Activated naive CD4-positive, alpha-beta T cell treated with anti-CD3 and anti-CD28 coated beads, Interleukin-2, amount 50 U/mL, for 72 hours (primary cell): ENCODE data around the gene L3MBTL4. TPM values are rescaled to one million over a fixed set of nuclear protein-coding genes. Genes with fewer than 3 reads are reported as not detected.
"Not testable (repeated sequence)": the region's sequence is repeated elsewhere in the genome, so short reads cannot be mapped to it uniquely, and the experiment has no call there.

ENCODE experiments used
- ATAC-seq, 2 donors: fragments of 150-1000 bp; cut with Tn5 transposase; 2 replicates each; pipeline ENCODE4 v1.10.0; 2021; ENCODE audit warnings: mild to moderate bottlenecking in 2 of 2, moderate library complexity in 2 of 2
- DNase-seq, 2 donors: peaks; one replicate each; pipeline ENCODE4 v3.0.0; 2021 to 2022; ENCODE audit warnings: low spot score in 2 of 2
- H3K27ac Mint-ChIP-seq, 2 donors: one replicate each; pipeline ENCODE4 v1.8.0; 2022; ENCODE audit warnings: mild to moderate bottlenecking in 2 of 2, mixed read lengths in 2 of 2
- H3K36me3 Mint-ChIP-seq, 2 donors: one replicate each; pipeline ENCODE4 v1.8.0; 2022; ENCODE audit warnings: mixed read lengths in 2 of 2
- H3K9me3 Mint-ChIP-seq, 2 donors: one replicate each; pipeline ENCODE4 v1.8.0; 2022; ENCODE audit warnings: mixed read lengths in 2 of 2
- total RNA-seq, 2 donors: library from RNA; stranded (reverse); gene quantifications; one replicate each; pipeline ENCODE4 v1.2.3, GENCODE V29; 2022

Gene L3MBTL4
- total RNA-seq, 2 donors from 2014 or later = 0.10 to 0.55 TPM

DNA sequence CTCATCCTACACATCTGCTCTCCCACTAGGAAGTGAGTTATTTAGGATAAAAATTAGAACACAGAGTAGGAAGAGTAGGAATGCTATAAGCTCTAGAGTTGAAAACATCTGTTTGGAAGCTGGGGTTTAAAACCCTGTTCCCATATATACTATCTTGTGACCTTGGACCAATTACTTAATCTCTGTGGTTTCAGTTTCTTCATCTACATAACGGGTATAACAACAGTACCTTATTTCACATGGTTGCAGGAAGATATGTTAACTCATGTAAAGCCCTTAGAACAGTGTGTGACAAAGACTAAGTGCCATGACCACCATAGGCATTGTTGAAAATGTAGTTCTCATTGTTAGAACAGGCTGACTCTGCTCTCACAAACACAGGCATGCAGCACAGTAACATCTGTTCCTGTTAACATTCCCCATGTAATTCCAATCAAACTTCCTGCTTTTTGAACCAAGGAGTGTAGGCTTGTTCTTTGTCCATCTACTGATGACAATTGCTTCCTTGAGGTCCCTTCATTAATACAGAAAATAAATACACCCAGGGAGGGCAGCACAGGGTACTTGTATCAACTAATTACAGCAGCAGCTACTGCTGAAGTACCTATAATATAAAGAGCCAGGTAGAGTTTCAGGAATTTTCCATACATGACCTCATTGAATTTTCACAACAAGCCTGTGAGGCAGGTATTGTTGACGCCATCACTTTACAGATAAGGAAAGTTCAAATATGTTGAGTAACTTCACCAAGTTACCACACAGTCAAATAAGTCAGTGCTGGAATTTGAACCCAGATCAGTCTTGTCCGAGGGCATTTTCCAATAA, 204.2 kb downstream of the L3MBTL4 start:
- ATAC-seq (no peak), DNase-seq (no peak)
- no peaks in the 10 kb centered on the region for H3K36me3 Mint-ChIP-seq
- H3K9me3 Mint-ChIP-seq = peaks cover 0 to 4% of the 10 kb centered on the region in 2 donors
- H3K27ac Mint-ChIP-seq = no peak overlapping the region

DNA sequence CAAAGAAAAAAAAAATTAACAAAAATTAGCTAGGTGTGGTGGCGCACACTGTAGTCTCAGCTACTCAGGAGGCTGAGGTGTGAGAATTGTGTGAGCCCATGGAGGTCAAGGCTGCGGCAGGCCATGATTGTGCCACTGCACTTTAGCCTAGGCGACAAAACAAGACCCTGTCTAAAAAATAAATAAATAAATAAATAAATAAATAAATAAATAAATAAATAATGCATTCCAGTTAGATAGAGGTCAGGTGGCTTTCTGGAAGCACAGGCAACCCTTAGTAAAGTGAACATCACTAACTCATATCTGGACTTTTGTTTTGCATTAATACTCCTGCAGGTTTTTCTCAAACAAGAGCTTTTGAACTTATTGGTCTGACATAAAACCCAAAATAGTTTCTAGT, 206.8 kb downstream of the L3MBTL4 start:
- H3K36me3 Mint-ChIP-seq = no peaks in the 10 kb centered on the region
- ATAC-seq (no peak), DNase-seq (no peak)
- H3K9me3 Mint-ChIP-seq = peaks cover 0 to 4% of the 10 kb centered on the region in 2 donors
- H3K27ac Mint-ChIP-seq = no peak overlapping the region

DNA sequence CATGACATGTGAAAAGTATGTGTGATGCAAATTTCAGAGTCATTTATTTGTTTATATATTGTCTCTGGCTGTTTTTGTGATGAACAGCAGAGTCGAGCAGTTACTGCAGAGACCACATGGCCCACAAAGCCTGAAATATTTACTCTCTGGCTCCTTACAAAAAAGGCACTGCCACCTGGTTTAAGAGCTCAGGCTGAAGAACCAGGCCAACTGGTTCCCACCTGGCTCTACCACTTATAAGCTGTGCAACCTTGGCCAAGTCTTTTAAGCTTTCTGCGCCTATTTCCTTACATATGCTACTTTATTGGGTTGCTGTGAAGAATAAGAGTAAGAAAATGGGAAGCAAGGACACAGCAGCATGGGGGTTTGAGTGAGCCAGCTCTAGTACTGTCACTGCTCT, 207.6 kb downstream of the L3MBTL4 start:
- Mint-ChIP-seq H3K27ac (no peak overlapping the region), H3K36me3 (no peaks in the 10 kb centered on the region), H3K9me3 (peaks cover 0 to 4% of the 10 kb centered on the region in 2 donors)
- no peak for ATAC-seq
- DNase-seq = no peak

DNA sequence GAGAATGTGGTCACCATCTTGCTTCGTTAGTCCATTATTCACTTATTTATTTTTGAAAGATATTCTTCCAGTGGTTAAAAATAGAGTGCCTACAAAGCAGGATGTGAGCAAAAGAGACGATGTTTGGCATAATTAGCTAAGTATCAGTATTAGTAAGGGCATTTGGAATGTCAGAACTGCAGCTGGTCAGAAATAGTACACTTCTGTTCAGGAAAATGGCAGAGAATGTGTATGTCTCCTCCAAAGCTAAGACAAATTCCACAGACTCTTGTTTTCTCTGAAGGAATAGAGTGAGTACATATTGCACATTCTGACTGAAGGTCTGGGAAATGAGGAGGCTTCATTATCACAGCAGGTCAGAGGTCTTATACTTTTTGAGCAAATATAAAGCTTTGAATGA, 209.0 kb downstream of the L3MBTL4 start:
- Mint-ChIP-seq H3K36me3 (no peaks in the 10 kb centered on the region), H3K9me3 (peaks cover 0 to 4% of the 10 kb centered on the region in 2 donors), H3K27ac (no peak overlapping the region)
- DNase-seq = no peak
- no peak for ATAC-seq

DNA sequence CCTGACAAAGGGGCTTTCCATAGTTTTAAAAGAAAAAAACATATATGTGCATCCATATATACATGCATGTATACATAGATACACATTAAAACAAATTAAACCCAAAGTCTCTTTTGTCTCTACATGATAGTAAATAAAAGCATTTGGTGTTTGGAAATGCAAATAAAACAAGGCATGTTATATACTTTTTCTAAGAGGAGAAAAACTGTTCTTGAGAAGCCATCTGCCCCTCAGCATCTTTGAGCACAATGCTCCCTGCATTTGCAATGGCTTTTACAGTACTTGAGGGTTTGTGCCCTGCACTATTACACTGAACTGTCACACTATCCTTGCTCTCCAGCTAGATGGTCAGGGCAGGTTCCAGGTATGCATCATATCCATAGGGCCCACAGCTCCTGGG, 210.2 kb downstream of the L3MBTL4 start:
- no peak for ATAC-seq
- no peaks in the 10 kb centered on the region for H3K36me3 Mint-ChIP-seq

DNA sequence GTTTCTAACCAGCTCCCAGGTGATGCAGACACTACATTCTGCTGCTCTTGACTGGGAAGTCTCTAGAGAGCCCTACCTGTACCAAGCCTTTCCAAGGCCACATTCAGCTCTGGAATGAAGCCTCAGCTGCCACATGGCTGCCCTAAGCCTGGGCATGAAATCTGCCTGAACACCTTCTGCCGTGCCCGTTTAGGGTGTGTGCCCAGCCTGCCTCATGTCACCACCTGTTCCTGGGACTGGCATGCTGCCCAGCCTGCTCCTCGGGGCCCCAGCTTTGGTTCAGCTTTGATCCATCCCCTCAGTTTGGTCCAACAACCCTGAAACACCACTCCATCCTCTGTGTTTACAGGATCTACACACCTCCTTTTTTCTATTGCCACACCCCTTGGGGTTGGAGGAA, 210.9 kb downstream of the L3MBTL4 start:
- ATAC-seq (no peak), DNase-seq (no peak)
- H3K9me3 Mint-ChIP-seq = peaks cover 0 to under 1% of the 10 kb centered on the region in 2 donors
- no peak overlapping the region for H3K27ac Mint-ChIP-seq
- H3K36me3 Mint-ChIP-seq = no peaks in the 10 kb centered on the region

More for the DNA sequence above, 210.2 kb downstream of the L3MBTL4 start:
- no peak for DNase-seq
- H3K9me3 Mint-ChIP-seq = peaks cover 0 to 4% of the 10 kb centered on the region in 2 donors
- no peak overlapping the region for H3K27ac Mint-ChIP-seq

DNA sequence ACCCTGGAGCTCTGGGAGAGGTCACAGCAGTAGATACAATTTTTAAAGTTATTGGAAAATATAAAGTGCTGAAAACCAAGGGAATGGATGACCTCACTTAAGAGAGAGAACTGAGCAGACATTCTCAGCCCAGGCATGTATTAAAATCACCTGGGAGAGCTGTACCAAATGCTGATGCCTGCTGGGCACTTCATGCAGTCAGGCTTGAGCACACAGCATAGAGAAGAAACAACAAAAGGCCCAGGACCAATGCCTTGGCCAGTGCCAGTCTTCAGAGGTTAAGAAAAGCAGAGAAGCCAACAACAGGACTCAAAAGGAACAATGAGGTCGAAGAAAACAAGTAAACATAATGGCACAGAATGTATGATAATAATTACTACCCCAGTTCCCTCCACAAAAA, 211.8 kb downstream of the L3MBTL4 start:
- H3K27ac Mint-ChIP-seq = no peak overlapping the region
- no peaks in the 10 kb centered on the region for H3K9me3 Mint-ChIP-seq
- DNase-seq = no peak
- ATAC-seq = no peak
- H3K36me3 Mint-ChIP-seq = peaks cover 0 to 6% of the 10 kb centered on the region in 2 donors

DNA sequence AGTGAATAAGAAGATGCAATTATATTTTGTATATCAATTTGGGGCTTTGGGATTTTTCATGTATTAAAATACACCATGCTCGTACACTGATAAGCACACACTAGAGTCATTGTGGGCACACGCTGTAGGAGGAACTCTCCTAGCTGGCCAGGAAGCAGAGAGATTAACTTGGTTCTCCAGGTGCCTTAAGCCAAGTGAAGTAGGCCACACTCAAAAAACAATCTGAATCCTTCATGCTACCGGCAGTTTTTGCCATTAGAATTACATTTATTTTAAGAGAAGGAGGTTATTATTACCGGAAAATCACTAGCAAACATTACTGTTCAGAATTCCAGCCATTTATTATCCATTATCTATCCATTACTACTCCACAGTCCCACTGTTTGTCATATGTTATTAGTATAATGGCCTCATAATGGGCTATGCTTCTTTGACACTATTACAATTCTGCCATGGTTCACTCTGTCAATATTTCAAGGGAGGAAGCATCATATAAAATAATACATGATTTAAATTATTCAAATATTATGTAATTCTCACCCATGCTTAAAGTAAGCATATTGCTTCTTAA, 214.4 kb downstream of the L3MBTL4 start:
- peaks cover 0 to 4% of the 10 kb centered on the region in 2 donors for H3K9me3 Mint-ChIP-seq
- DNase-seq = no peak
- no peak overlapping the region for H3K27ac Mint-ChIP-seq
- peaks cover 0 to 6% of the 10 kb centered on the region in 2 donors for H3K36me3 Mint-ChIP-seq
- ATAC-seq = no peak

DNA sequence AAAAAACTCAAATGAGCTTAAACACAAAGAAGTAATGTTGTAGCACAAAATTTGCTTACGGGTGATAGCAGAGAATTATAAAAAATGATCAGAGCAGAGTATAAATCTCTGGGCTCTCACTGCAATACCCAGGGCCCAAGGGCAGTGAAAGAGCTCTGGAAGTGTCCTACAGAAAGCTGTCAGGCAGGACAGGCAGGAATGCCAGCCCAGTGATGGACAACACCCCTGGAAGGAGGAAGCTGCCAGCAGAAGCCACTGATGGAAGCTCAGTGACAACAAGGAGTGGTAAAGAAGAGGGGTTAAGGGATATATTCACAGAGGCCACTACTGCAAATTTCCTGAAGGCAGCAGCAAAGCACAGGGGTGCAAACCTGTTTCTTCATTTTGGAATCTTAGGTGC, 214.9 kb downstream of the L3MBTL4 start:
- peaks cover 0 to 6% of the 10 kb centered on the region in 2 donors for H3K36me3 Mint-ChIP-seq
- H3K9me3 Mint-ChIP-seq = peaks cover 0 to 4% of the 10 kb centered on the region in 2 donors
- DNase-seq (no peak), ATAC-seq (no peak)
- no peak overlapping the region for H3K27ac Mint-ChIP-seq

DNA sequence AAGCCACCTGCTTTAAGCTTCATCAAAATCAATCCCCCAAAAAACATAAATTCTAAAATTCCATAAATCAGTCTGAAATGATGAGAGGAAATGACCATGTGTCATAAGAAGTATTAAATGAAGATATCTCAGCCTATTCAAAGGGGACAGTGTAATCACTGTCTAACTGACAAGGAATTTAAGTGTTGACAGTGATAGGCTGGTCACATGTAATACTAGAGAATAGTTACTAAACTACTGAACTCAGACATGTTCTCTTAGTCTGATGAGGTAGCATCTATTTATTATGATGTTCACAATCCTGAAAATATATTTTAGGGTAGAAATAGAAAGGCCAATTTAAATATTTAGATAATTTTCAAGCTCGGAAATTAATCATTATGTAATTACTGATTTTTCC, 216.1 kb downstream of the L3MBTL4 start:
- Mint-ChIP-seq H3K36me3 (peaks cover 0 to 6% of the 10 kb centered on the region in 2 donors), H3K27ac (no peak overlapping the region), H3K9me3 (peaks cover 0 to 4% of the 10 kb centered on the region in 2 donors)
- ATAC-seq (no peak), DNase-seq (no peak)

DNA sequence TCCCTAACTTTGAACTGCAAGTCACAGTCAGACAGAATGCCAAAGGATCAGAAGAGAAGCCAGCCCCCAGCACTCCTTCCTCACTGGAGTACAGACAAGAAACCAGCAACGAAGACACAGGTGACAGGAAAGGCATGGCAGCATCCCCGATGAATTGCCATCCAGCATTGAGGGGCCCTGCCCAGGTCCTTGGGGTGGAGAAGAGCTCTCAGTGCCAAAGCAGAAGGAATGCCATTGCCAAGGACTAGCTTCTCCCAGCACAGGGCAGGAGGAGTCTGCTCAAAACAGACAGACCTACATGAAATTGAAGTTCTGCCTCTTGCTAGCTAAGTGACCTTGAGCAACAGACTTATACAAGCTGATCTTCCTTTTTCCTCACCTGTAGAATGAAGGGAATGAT, 220.1 kb downstream of the L3MBTL4 start:
- peaks cover 0 to 6% of the 10 kb centered on the region in 2 donors for H3K36me3 Mint-ChIP-seq
- H3K9me3 Mint-ChIP-seq = peaks cover 0 to 4% of the 10 kb centered on the region in 2 donors
- no peak overlapping the region for H3K27ac Mint-ChIP-seq
- DNase-seq (no peak), ATAC-seq (no peak)

DNA sequence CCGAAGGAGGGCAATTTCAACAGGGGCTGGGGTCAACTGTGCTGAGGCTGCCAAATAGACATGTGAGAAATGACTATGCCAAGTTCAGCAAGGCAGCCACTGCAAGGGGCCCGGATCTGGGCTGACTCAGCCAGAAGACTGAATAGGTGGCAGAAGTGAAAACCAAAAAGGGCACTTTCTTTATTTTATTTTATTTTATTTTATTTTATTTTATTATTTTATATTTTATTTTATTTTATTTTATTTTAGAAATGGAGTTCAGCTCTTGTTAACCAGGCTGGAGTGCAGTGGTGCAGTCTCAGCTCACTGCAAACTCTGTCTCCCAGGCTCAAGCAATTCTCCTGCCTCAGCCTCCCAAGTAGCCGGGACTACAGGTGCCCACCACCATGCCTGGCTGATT, 228.9 kb downstream of the L3MBTL4 start:
- H3K9me3 Mint-ChIP-seq = peaks cover 10 to 30% of the 10 kb centered on the region in 2 donors
- ATAC-seq = peak in 1 of 2 donors; percentile 13
- peaks cover 0 to 13% of the 10 kb centered on the region in 2 donors for H3K36me3 Mint-ChIP-seq

DNA sequence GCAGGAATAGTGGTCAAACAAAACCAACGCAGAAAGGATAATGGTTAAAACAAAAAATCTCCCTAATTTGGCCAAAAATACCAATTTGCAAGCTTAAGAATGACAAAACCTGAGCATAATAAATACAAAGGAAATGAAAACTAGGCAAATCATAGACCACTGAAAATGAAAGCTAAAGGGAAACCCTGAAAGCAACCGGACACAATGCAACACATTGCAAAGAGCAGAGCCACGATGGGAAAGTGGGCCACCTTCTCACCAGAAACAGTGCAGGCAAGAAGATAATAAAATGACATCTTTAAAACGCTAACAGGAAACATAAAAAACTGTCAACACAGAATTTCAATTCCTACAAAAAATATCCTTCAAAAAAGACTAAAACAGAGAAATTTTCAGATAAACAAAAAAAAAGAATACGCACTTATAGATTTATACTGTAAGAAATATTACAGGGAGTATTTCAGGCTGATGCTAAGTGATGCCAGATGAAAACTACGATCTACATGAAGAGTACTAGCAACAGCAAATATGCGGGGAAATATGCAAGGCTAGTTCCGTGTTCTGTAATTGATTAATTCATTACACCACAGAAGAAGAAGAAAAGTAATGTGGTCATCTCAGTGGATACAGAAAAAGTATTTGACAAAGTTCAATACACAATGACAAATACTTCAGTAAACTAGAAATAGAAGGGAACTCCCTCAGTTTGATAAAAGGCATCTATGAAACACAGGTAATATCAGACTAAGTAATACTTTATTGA, 239.5 kb downstream of the L3MBTL4 start:
- ATAC-seq = no peak
- Mint-ChIP-seq H3K36me3 (peaks cover 0 to 4% of the 10 kb centered on the region in 2 donors), H3K27ac (no peak overlapping the region), H3K9me3 (peaks cover 7% of the 10 kb centered on the region in 2 donors)
- DNase-seq = no peak

More for the DNA sequence above, 228.9 kb downstream of the L3MBTL4 start:
- H3K27ac Mint-ChIP-seq, DNase-seq: not testable (repeated sequence)

DNA sequence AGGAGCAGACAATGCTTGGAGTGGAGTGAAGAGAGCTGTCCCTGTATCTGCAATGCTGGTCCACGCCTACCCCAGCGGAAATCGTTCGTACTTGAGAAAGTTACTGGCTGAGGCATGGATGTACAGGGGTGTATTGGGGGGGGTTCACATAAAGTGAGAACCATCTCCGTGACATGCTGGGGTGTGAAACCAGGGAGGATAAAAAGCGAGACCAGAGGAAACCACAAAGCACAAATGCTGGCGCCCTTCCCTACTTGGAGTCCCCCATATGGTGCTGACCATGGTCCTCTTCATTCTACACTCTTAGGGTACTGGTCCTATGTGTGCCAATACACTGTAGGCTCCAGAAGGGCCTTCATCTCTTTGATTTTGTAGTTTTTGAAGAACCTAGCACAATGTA, 244.1 kb downstream of the L3MBTL4 start:
- no peak overlapping the region for H3K27ac Mint-ChIP-seq
- no peak for ATAC-seq
- H3K9me3 Mint-ChIP-seq = peaks cover 15 to 17% of the 10 kb centered on the region in 2 donors
- H3K36me3 Mint-ChIP-seq = peaks cover 0 to 6% of the 10 kb centered on the region in 2 donors
- no peak for DNase-seq

DNA sequence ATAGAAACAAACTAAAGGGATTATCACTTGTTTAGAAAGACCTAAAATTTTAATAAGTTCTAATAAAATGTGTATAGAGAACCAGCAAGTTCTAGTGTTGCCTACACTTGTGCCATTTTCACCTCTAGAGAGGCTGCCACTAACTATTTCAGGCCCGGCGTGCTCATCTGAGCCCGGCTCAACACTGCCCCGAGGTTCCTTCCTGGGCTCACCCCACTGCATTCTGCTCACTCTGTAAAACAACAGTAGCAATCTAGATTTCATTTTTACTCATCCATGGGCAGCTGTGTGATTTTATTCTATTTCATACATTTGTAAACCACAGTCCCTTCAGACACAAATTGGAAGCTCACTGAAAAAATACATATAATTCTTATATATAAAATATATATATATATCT, 253.2 kb downstream of the L3MBTL4 start:
- DNase-seq = no peak
- ATAC-seq = no peak
- Mint-ChIP-seq H3K9me3 (peaks cover 8 to 13% of the 10 kb centered on the region in 2 donors), H3K36me3 (peaks cover 0 to 18% of the 10 kb centered on the region in 2 donors), H3K27ac (no peak overlapping the region)

DNA sequence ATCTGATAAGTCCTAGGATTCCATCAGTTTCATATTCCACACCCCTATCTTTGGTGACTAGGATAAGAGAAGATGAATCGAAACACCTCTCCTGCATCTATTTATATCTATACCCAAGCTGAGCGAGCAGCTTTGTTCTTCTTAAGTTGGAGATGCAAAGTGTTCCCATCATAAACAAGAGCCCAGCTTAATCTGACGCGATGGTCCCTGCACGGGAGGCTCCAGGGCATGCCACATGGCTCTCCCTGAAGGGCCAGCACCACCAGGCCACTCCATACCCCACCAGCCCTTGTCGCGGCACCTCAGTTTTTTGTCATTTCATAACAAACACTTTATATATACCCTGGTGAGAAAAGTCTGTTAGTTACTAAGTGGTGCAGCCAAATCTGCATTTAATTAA, 255.3 kb downstream of the L3MBTL4 start:
- Mint-ChIP-seq H3K9me3 (peaks cover 4 to 6% of the 10 kb centered on the region in 2 donors), H3K36me3 (peaks cover 0 to 10% of the 10 kb centered on the region in 2 donors), H3K27ac (no peak overlapping the region)
- no peak for ATAC-seq
- DNase-seq = no peak

DNA sequence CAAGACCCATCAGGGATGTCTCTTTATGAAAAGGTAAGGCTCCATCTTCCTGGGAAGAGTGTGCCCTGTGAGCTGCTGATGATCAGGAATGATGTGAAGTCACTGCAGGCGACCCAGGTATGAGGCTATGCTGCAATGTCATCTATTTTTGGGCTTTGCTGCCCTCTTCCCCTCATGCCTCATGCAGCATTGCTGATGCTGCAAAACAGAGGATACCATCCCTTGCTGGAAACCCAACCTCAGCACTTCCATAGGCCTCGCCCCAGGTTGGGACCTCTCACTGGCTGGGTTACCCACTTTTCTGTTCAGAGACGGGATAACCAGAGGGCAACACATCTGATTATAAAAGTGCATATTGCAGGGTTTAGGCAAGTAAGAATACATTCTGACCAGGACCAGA, 255.8 kb downstream of the L3MBTL4 start:
- no peak for DNase-seq
- H3K9me3 Mint-ChIP-seq = peaks cover 5 to 6% of the 10 kb centered on the region in 2 donors
- peaks cover 0 to 5% of the 10 kb centered on the region in 2 donors for H3K36me3 Mint-ChIP-seq
- ATAC-seq = no peak
- H3K27ac Mint-ChIP-seq = no peak overlapping the region
